Measurements from ENCODE around the gene SPEF1. TPM values are rescaled to one million over a fixed set of nuclear protein-coding genes. Genes with fewer than 3 reads are reported as not detected.
"Not testable (repeated sequence)": the region's sequence is repeated elsewhere in the genome, so short reads cannot be mapped to it uniquely, and the experiment has no call there.

SPEF1 gene
- total RNA-seq: 0.41 TPM

GRCh38 chr20:3781153-3781910 lies at the start of gene SPEF1:
SPEF1 (minus strand) TSS chr20:3781448; CDS start chr20:3781287, 161 bp downstream.
- peak; percentile 94 for DNase-seq (ENCODE audit: low spot score in 2 of 2)
- FAIRE-seq: no peak

- not testable (repeated sequence) for FAIRE-seq
These were observed 48.6 kb upstream of the SPEF1 start for GRCh38 chr20:3829891-3830290.

GRCh38 chr20:3828798-3829197 lies 47.5 kb upstream of the SPEF1 start:
- no peak for FAIRE-seq

More at GRCh38 chr20:3829891-3830290, 48.6 kb upstream of the SPEF1 start:
- not testable (repeated sequence) for DNase-seq (ENCODE audit: low spot score in 2 of 2)

GRCh38 chr20:3826420-3826819 lies 45.2 kb upstream of the SPEF1 start:
- no peak for FAIRE-seq
- no peak for DNase-seq (ENCODE audit: low spot score in 2 of 2)

More at GRCh38 chr20:3828798-3829197, 47.5 kb upstream of the SPEF1 start:
- no peak for DNase-seq (ENCODE audit: low spot score in 2 of 2)

- FAIRE-seq (no peak), DNase-seq (ENCODE audit: low spot score in 2 of 2) (no peak)
These were observed 44.3 kb upstream of the SPEF1 start for GRCh38 chr20:3825526-3825925.

GRCh38 chr20:3823881-3824280 lies 42.6 kb upstream of the SPEF1 start:
- DNase-seq (ENCODE audit: low spot score in 2 of 2) (no peak), FAIRE-seq (no peak)

- no peak for FAIRE-seq
- no peak for DNase-seq (ENCODE audit: low spot score in 2 of 2)
These were observed 40.7 kb upstream of the SPEF1 start for GRCh38 chr20:3821996-3822395.

GRCh38 chr20:3820901-3821727 lies 39.9 kb upstream of the SPEF1 start:
- DNase-seq (ENCODE audit: low spot score in 2 of 2): no peak
- no peak for FAIRE-seq

GRCh38 chr20:3820048-3820900 lies 39.0 kb upstream of the SPEF1 start, which contains the start of gene AP5S1:
AP5S1 (plus strand) TSS chr20:3820547; CDS start chr20:3822118, 1,571 bp downstream.
- FAIRE-seq (no peak), DNase-seq (ENCODE audit: low spot score in 2 of 2) (peak; percentile 90)

- FAIRE-seq: no peak
These were observed 38.3 kb upstream of the SPEF1 start for GRCh38 chr20:3819411-3820047.

GRCh38 chr20:3818155-3819151 lies 37.2 kb upstream of the SPEF1 start:
- DNase-seq (ENCODE audit: low spot score in 2 of 2): no peak
- FAIRE-seq: no peak

More at GRCh38 chr20:3819411-3820047, 38.3 kb upstream of the SPEF1 start:
- no peak for DNase-seq (ENCODE audit: low spot score in 2 of 2)

GRCh38 chr20:3815703-3816315 lies 34.6 kb upstream of the SPEF1 start:
- DNase-seq (ENCODE audit: low spot score in 2 of 2) (no peak), FAIRE-seq (no peak)

GRCh38 chr20:3814928-3815495 lies 33.8 kb upstream of the SPEF1 start:
- no peak for FAIRE-seq

GRCh38 chr20:3813848-3814581 lies 32.8 kb upstream of the SPEF1 start:
- FAIRE-seq (no peak), DNase-seq (ENCODE audit: low spot score in 2 of 2) (no peak)

More at GRCh38 chr20:3814928-3815495, 33.8 kb upstream of the SPEF1 start:
- no peak for DNase-seq (ENCODE audit: low spot score in 2 of 2)

- FAIRE-seq: no peak
These were observed 32.0 kb upstream of the SPEF1 start for GRCh38 chr20:3812975-3813847.

GRCh38 chr20:3812259-3812681 lies 31.0 kb upstream of the SPEF1 start:
- no peak for FAIRE-seq
- DNase-seq (ENCODE audit: low spot score in 2 of 2): no peak

More at GRCh38 chr20:3812975-3813847, 32.0 kb upstream of the SPEF1 start:
- no peak for DNase-seq (ENCODE audit: low spot score in 2 of 2)

All from frontal cortex (tissue), 4 donors.